Measurements from ENCODE around the gene RASD2.

DNA sequence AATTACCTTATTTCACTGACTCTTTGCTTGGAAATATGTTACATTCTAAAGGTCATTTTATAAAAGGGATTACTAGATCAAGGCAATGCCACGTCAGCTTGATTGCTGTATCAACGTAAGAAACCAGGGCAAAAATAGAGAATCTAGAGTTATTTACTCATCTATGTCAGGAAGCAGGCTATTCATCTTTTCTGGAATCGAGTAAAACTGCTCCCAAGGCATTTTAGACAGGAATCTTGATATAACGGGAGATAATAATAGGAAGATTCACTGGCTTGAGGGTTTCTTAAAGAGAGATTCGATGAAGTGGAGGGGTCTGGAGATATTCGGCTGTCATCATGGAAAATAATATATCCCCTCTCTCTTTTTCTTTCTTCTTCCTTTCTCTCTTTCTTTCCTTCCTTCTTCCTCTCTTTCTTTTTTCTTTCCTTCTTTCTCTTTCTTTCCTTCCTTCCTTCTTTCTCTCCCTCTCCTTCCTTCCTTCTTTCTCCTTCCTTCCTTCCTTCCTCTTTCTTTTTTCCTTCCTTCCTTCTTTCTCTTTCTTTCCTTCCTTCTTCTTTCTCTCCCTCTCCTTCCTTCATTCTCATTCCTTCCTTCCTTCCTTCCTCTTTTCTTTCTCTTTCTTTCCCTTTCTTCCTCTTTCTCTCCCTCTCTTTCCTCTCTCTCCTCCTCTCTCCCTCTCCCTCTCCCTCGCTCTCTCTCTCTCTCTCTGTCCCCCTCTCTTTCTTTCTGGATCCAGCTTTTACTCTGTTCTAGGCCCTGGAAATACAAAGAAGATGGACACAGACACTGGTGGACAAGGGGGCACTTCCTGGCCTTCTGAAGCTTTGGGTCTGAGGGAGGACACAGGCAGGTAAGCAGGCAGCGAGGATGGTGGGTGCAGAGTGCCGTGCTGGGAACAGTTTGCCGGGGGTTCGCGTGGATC is 18.1 kb upstream of the RASD2 start:
- TF ChIP-seq, protein P1, sequence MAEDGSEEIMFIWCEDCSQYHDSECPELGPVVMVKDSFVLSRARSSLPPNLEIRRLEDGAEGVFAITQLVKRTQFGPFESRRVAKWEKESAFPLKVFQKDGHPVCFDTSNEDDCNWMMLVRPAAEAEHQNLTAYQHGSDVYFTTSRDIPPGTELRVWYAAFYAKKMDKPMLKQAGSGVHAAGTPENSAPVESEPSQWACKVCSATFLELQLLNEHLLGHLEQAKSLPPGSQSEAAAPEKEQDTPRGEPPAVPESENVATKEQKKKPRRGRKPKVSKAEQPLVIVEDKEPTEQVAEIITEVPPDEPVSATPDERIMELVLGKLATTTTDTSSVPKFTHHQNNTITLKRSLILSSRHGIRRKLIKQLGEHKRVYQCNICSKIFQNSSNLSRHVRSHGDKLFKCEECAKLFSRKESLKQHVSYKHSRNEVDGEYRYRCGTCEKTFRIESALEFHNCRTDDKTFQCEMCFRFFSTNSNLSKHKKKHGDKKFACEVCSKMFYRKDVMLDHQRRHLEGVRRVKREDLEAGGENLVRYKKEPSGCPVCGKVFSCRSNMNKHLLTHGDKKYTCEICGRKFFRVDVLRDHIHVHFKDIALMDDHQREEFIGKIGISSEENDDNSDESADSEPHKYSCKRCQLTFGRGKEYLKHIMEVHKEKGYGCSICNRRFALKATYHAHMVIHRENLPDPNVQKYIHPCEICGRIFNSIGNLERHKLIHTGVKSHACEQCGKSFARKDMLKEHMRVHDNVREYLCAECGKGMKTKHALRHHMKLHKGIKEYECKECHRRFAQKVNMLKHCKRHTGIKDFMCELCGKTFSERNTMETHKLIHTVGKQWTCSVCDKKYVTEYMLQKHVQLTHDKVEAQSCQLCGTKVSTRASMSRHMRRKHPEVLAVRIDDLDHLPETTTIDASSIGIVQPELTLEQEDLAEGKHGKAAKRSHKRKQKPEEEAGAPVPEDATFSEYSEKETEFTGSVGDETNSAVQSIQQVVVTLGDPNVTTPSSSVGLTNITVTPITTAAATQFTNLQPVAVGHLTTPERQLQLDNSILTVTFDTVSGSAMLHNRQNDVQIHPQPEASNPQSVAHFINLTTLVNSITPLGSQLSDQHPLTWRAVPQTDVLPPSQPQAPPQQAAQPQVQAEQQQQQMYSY (CRISPR knock-in tag; IDR thresholded peaks at IDR 0.05) = no peak
- TF ChIP-seq, protein P2, sequence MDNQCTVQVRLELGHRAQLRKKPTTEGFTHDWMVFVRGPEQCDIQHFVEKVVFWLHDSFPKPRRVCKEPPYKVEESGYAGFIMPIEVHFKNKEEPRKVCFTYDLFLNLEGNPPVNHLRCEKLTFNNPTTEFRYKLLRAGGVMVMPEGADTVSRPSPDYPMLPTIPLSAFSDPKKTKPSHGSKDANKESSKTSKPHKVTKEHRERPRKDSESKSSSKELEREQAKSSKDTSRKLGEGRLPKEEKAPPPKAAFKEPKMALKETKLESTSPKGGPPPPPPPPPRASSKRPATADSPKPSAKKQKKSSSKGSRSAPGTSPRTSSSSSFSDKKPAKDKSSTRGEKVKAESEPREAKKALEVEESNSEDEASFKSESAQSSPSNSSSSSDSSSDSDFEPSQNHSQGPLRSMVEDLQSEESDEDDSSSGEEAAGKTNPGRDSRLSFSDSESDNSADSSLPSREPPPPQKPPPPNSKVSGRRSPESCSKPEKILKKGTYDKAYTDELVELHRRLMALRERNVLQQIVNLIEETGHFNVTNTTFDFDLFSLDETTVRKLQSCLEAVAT (IDR thresholded peaks at IDR 0.05) = no peak
- TF ChIP-seq EZH2 (IDR thresholded peaks at IDR 0.05; ENCODE audit: borderline replicate concordance, control insufficient read depth, low read depth, low read length) = no peak
- TF ChIP-seq JUNB (IDR thresholded peaks at IDR 0.05) = no peak
- TF ChIP-seq, protein P3, sequence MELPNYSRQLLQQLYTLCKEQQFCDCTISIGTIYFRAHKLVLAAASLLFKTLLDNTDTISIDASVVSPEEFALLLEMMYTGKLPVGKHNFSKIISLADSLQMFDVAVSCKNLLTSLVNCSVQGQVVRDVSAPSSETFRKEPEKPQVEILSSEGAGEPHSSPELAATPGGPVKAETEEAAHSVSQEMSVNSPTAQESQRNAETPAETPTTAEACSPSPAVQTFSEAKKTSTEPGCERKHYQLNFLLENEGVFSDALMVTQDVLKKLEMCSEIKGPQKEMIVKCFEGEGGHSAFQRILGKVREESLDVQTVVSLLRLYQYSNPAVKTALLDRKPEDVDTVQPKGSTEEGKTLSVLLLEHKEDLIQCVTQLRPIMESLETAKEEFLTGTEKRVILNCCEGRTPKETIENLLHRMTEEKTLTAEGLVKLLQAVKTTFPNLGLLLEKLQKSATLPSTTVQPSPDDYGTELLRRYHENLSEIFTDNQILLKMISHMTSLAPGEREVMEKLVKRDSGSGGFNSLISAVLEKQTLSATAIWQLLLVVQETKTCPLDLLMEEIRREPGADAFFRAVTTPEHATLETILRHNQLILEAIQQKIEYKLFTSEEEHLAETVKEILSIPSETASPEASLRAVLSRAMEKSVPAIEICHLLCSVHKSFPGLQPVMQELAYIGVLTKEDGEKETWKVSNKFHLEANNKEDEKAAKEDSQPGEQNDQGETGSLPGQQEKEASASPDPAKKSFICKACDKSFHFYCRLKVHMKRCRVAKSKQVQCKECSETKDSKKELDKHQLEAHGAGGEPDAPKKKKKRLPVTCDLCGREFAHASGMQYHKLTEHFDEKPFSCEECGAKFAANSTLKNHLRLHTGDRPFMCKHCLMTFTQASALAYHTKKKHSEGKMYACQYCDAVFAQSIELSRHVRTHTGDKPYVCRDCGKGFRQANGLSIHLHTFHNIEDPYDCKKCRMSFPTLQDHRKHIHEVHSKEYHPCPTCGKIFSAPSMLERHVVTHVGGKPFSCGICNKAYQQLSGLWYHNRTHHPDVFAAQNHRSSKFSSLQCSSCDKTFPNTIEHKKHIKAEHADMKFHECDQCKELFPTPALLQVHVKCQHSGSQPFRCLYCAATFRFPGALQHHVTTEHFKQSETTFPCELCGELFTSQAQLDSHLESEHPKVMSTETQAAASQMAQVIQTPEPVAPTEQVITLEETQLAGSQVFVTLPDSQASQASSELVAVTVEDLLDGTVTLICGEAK (IDR thresholded peaks at IDR 0.05; ENCODE audit: borderline replicate concordance) = no peak
- TF ChIP-seq, protein P4, sequence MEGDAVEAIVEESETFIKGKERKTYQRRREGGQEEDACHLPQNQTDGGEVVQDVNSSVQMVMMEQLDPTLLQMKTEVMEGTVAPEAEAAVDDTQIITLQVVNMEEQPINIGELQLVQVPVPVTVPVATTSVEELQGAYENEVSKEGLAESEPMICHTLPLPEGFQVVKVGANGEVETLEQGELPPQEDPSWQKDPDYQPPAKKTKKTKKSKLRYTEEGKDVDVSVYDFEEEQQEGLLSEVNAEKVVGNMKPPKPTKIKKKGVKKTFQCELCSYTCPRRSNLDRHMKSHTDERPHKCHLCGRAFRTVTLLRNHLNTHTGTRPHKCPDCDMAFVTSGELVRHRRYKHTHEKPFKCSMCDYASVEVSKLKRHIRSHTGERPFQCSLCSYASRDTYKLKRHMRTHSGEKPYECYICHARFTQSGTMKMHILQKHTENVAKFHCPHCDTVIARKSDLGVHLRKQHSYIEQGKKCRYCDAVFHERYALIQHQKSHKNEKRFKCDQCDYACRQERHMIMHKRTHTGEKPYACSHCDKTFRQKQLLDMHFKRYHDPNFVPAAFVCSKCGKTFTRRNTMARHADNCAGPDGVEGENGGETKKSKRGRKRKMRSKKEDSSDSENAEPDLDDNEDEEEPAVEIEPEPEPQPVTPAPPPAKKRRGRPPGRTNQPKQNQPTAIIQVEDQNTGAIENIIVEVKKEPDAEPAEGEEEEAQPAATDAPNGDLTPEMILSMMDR (IDR thresholded peaks at IDR 0.05 in 2 of 3, conservative IDR thresholded peaks at IDR 0.05 in 1 of 3; ENCODE audit: control insufficient read depth in 2 of 3, extremely low read depth in 1 of 3, insufficient read depth in 1 of 3, low read depth in 3 of 3, low read length in 3 of 3) = no peak
- TF ChIP-seq, protein P5, sequence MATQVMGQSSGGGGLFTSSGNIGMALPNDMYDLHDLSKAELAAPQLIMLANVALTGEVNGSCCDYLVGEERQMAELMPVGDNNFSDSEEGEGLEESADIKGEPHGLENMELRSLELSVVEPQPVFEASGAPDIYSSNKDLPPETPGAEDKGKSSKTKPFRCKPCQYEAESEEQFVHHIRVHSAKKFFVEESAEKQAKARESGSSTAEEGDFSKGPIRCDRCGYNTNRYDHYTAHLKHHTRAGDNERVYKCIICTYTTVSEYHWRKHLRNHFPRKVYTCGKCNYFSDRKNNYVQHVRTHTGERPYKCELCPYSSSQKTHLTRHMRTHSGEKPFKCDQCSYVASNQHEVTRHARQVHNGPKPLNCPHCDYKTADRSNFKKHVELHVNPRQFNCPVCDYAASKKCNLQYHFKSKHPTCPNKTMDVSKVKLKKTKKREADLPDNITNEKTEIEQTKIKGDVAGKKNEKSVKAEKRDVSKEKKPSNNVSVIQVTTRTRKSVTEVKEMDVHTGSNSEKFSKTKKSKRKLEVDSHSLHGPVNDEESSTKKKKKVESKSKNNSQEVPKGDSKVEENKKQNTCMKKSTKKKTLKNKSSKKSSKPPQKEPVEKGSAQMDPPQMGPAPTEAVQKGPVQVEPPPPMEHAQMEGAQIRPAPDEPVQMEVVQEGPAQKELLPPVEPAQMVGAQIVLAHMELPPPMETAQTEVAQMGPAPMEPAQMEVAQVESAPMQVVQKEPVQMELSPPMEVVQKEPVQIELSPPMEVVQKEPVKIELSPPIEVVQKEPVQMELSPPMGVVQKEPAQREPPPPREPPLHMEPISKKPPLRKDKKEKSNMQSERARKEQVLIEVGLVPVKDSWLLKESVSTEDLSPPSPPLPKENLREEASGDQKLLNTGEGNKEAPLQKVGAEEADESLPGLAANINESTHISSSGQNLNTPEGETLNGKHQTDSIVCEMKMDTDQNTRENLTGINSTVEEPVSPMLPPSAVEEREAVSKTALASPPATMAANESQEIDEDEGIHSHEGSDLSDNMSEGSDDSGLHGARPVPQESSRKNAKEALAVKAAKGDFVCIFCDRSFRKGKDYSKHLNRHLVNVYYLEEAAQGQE (IDR thresholded peaks at IDR 0.05; ENCODE audit: low read depth, low read length) = no peak
- TF ChIP-seq RCOR1 (conservative IDR thresholded peaks at IDR 0.05; ENCODE audit: low read depth, low read length) = no peak
- TF ChIP-seq NRF1 (conservative IDR thresholded peaks at IDR 0.05; ENCODE audit: low read depth, low read length) = no peak
- TF ChIP-seq PAX8 (IDR thresholded peaks at IDR 0.05) = no peak

Measured in GM12878 (cell line).